Loucy (cell line): ENCODE results near the gene CYGB.

Experiments used
- EZH2phosphoT487 ChIP-seq: fragments of 200-600 bp; IDR thresholded peaks from 2 replicates; pipeline ENCODE4 v1.6.1; 2018; ENCODE audit warnings: antibody characterized with exemption, mild to moderate bottlenecking, moderate library complexity, borderline replicate concordance
- TF ChIP-seq, protein P1 (sequence below): fragments of 200-600 bp; sonication (generic); conservative IDR thresholded peaks from 2 replicates; pipeline ENCODE4 v1.5.1; 2014; ENCODE audit warnings: mild to moderate bottlenecking, antibody characterized with exemption, low read length

DNA sequence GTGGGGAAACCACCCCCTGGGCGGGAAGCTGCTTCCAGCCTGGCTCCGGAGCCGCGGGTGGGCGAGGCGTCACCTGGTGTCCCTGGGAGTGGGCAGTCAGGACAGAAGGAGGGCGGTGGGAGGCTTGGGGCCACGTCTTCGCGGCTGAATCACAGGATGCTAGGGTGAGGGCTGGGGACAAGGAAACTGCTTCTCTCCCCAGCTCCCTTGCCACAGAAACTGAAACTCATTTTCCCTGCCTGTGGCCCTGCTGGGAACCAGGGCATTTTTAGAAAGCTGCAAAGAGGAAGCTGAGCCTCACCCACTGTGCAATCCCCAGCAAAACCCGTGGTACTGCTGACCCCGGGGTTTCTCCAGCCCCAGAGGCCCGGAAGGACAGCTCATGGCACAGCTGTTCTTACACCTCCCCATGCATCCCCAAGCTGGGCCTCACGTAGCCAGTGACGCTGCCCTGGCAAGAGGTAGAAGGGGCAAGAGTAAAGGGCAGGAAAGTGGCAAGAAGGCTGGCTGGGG lies 44.5 kb downstream of the CYGB start:
- TF ChIP-seq, protein P1, sequence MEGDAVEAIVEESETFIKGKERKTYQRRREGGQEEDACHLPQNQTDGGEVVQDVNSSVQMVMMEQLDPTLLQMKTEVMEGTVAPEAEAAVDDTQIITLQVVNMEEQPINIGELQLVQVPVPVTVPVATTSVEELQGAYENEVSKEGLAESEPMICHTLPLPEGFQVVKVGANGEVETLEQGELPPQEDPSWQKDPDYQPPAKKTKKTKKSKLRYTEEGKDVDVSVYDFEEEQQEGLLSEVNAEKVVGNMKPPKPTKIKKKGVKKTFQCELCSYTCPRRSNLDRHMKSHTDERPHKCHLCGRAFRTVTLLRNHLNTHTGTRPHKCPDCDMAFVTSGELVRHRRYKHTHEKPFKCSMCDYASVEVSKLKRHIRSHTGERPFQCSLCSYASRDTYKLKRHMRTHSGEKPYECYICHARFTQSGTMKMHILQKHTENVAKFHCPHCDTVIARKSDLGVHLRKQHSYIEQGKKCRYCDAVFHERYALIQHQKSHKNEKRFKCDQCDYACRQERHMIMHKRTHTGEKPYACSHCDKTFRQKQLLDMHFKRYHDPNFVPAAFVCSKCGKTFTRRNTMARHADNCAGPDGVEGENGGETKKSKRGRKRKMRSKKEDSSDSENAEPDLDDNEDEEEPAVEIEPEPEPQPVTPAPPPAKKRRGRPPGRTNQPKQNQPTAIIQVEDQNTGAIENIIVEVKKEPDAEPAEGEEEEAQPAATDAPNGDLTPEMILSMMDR = no peak
- no peak for TF ChIP-seq EZH2phosphoT487
